Putamen (tissue), 1 donor: Measurements from ENCODE around the gene RAB11FIP4.
"Not testable (repeated sequence)": the region's sequence is repeated elsewhere in the genome, so short reads cannot be mapped to it uniquely, and the experiment has no call there.

Experiments used
- DNase-seq: peaks from one replicate; pipeline ENCODE4 v3.0.0-alpha.2; 2016; ENCODE audit warnings: low spot score

Gene RAB11FIP4

GRCh38 chr17:31391496-31391949, at the start of gene RAB11FIP4:
TSS of gene RAB11FIP4 (plus strand) at chr17:31391675. CDS start at chr17:31391853, 178 bp downstream.
- no peak for DNase-seq

DNA sequence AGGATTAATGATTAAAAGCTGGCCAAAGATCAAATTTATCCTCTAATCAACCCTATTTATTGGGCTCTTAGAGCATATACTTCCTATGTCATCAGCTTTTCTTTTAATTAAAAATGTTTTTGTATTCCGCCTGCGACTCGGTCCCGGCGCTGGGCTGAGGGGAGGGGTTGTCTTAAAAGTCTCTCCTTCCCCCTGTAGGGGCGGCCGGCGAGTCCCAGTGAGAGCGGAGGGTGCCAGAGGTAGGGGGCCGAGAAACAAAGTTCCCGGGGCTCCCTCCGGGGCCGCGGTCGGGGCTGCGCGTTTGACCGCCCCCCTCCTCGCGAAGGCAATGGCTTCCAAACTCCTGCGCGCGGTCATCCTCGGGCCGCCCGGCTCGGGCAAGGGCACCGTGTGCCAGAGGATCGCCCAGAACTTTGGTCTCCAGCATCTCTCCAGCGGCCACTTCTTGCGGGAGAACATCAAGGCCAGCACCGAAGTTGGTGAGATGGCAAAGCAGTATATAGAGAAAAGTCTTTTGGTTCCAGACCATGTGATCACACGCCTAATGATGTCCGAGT, 46.2 kb upstream of the RAB11FIP4 start:
- not testable (repeated sequence) for DNase-seq

GRCh38 chr17:31349454-31349853, 42.0 kb upstream of the RAB11FIP4 start:
- DNase-seq = no peak

DNA sequence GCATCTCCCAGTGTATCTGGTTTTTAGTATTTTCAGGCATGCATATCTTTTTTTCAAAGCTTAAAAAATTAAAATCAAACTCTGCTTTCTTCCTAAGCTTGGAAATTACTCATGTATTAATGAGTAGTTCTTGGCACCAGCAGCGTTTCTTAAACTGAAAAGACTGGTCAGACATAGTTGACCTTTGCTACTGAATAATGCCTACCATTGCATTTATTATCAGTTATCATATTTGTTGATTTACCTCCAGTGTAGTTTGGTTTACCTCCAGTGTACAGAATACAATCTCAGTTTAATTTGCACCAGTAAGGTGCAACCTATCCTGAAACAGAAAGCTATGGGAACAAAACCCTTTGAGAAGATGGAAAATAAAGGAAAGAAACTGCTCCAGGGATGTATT, 35.5 kb upstream of the RAB11FIP4 start:
- DNase-seq = no peak

- no peak for DNase-seq
Measured at GRCh38 chr17:31357091-31357490, 34.4 kb upstream of the RAB11FIP4 start.

DNA sequence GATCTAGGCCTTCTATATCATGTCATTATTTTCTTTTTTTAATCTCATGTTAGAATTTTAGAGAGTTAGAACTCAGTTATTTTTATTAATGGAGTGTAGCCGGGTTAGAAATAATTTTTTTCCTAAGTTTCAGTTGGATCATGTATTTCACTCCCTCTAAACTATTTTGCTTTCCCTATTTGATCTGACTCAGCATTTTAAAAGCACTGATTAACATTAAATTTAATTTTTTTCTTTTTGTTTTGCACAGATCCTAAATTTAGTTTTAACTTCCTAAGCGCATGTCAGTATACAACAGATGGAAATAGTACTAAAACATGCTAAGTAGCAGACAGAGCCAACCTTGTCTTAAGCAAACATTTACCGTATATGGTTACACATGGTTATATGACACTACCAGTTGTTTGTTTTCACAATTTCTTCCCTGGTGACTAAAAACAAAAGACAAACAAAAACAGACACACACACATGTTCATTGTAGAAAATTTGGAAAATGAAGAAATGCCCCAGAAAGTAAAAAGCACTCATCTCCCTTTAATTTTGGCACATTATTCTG, 33.6 kb upstream of the RAB11FIP4 start:
- DNase-seq = no peak

DNA sequence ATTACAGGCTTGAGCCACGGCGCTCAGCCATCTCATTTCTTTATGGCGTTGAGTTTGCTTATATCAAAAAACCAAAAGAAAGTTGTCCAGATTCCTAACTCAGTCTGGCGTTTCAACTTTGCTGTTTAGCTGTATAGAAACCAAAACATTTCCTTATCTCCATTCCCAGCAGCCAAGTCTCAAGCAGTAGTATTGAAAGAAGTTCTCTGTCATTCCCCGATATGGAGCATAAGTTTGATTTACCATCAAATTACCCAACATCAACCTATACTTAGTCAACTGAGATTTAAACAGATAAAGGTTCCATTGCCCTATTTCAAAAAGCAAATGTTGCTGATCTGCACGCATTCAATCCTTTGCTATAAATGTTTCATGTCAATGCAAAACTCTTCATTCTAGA, 27.5 kb upstream of the RAB11FIP4 start:
- no peak for DNase-seq

GRCh38 chr17:31366088-31366487, 25.4 kb upstream of the RAB11FIP4 start:
- DNase-seq = no peak

DNA sequence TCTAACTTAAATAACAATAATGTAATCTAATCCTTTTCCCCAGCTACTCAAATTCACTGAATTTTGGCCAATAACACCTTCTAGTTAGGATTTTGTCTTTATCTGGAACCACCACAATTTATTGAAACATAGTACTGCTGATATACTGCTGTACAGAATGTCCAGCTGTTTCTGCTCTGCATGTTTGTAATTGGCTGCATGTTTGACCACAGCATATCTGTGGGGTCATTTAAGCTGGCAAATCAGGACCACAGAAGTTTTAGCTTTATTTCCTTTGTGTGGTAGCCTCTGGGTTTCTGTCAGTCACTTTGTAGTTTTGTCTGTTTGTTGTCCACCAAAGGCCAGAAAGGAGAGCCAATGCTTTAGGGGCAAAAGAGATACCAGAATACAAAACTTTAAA, 22.2 kb upstream of the RAB11FIP4 start:
- no peak for DNase-seq

DNA sequence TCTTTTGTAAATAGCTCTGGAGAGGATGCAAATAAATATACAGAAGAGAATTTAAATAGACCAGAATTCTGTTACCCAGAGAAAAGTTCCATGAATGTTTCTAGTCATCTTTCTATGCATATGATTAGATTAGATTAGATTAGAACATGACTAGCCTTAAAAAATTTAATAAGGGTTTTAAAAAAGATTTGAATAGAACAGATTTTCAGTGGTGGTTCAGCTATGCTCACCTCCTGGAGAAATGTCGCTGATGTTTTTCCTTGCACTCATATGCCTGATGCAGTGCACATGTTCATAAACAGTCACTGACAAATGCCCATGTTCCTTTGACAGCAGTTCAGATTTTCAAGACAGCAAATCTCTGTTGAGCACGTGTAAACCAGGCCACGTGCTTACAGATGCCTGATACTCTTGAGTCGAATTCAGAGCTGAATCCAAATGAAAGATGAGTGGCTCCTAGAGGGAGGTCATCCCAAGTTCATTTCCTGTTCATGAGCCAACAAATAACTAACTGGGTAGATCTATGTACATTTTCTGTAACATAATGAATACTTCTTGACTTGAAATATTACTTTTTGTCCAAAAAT, 19.9 kb upstream of the RAB11FIP4 start:
- DNase-seq = no peak

GRCh38 chr17:31373150-31374093, 18.1 kb upstream of the RAB11FIP4 start:
- peak; percentile 80 for DNase-seq

- DNase-seq = no peak
Measured at GRCh38 chr17:31374094-31374447, 17.4 kb upstream of the RAB11FIP4 start.

DNA sequence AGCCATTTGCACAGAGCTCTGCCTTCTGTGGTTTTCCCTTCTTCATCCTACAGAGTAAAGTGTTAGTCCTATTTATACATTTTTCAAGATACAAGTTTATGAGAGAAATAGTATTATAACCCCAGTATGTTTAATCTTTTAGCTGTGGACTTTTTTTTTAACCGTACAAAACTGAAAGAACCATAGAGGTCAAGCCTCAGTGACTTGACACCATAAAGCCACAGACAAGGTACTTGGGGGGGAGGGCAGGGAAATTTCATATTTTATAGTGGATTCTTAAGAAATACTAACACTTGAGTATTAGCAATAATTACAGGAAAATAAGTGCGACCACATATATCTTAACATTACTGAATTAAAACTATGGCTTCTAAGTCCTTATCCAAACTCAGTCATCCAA, 17.0 kb upstream of the RAB11FIP4 start:
- no peak for DNase-seq

- no peak for DNase-seq
Measured at GRCh38 chr17:31378638-31379037, 12.8 kb upstream of the RAB11FIP4 start.

- no peak for DNase-seq
Measured at GRCh38 chr17:31379597-31380205, 11.8 kb upstream of the RAB11FIP4 start.

- no peak for DNase-seq
Measured at GRCh38 chr17:31381165-31381668, 10.3 kb upstream of the RAB11FIP4 start.

- not testable (repeated sequence) for DNase-seq
Measured at GRCh38 chr17:31382668-31383275, 8.7 kb upstream of the RAB11FIP4 start.

DNA sequence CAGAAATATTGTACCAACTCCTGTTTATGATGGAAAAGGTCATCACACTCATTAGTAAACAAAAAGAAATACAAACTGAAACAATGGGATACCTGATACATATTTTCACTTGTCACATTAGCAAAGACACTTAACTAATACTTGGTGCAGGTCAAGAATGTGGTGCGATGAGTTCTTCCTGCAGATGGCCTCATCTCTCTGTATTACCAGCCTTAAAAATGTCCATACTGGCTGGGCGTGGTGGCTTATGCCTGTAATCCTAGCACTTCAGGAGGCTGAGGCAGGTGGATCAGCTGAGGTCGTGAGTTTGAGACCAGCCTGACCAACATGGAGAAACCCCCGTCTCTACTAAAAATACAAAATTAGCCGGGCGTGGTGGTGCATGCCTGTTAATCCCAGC, 8.0 kb upstream of the RAB11FIP4 start:
- DNase-seq = not testable (repeated sequence)

GRCh38 chr17:31385428-31386285, 5.8 kb upstream of the RAB11FIP4 start:
- no peak for DNase-seq

DNA sequence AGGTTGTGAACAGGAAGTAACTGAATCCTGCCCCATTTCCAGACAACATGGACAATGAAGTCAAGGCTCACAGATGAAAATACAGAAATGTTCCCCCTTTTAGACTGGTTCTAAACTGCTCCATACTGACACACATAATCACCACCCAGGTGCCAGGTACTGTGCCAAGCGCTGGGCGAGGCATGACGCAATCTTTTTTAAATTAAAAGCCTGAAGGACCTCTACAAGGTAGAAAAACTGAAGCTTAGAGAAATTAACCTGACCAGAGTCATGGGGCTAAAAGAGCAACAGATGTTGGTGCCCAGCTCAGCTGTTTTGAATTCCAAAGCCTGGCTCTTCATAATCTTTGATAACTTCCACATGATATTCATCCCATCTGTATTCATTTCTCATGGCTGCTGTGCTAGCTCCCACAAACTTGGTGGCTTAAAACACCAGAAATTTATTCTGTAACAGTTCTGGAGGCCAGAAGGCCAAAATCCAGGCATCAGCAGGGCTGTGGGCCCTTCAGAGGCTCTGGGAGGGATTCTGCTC, 4.9 kb upstream of the RAB11FIP4 start:
- DNase-seq = no peak
